NCI-H128 (cell line): ENCODE results near the gene TMEM200B.
"Not testable (repeated sequence)": the region's sequence is repeated elsewhere in the genome, so short reads cannot be mapped to it uniquely, and the experiment has no call there.

Experiments
- DNase-seq: peaks from one replicate; lab custom pipeline; 2025; ENCODE audit not compliant: unreplicated experiment; lab: John Stamatoyannopoulos, UW

TMEM200B gene

DNA sequence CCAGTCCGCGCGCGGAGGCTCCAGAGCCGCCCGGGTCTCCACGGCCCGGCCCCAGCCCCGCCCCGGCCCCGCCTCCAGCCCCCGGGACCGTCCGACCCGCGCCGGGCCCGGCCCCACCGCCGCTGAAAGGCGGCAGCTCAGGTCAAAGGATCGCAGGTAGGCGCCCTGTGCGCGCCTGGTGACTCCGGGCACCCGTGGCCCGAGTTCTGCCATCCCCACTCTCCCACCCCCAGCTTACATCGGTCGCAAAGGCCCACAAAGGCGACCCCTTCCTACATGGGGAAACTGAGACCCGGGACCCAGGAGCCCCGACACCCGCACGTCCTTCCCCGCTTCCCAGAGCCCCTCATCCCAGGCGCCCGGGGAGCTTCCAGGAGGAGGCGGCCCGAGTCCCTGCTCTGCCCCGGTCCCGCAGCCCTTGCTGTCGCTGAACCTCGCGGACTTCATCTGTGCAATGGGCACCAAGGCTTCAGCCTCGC lies at the start of gene TMEM200B:
Gene TMEM200B (minus strand): TSS at position 17 of the 479 bp plus-strand sequence. CDS start 2,075 bp downstream, outside the sequence.
- DNase-seq = no peak

DNA sequence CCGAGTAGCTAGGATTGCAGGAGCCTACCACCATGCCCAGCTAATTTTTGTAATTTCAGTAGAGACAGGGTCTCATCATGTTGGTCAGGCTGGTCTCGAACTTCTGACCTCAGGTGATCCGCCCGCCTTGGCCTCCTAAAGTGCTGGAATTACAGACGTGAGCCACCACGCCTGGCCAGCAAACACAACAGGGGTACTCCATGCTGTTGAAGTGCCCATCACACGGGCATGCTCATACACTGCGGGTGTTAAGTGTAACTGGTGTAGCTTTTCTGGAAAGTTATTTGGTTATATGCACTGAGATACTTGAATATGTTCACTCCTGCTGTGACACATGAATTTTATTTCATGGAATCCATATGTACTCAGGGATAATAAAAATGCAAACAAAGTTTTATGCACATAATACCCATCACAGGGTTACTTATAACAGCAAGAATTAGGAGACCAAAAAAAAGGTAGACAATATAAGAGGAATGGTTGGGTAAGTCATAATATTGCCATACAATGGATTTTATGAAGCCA lies 48.8 kb upstream of the TMEM200B start:
- DNase-seq = no peak

DNA sequence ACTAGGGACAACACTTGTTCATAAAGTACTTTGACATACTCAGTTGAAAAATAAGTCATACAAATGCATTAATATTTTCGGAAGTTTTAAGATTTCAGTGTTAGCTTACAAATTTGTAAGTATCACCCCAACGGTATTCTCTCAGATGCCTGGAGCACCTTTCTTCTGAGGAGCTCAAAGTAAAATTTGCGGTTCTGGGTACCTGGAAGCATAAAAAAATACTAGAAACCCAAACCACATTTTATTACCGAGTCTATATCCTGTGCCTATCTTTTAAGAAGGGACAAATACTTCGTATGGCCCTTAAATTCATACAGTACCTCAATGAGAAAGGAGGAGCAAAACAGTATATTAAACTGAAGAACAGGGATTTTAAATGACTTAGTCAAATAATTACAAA lies 47.8 kb upstream of the TMEM200B start:
- DNase-seq = no peak

DNA sequence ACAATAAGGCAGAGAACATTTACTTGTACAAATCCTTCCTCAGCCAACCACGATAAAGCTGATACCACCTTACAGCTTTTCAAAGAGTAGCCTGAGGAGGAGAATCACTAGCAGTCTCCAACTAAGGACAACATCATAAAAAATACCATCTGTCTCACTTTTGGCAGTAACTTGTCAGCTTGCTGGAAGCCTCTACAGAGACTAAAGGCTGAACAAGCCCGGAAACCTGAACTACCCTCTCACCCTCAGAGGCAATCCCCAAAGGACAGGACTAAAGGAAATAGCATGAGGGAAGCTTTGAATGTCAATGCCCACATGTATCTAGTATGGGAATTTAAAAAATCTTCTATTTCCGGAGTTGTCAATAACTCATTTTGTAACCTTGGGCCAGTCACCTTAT lies 47.4 kb upstream of the TMEM200B start:
- DNase-seq = no peak

DNA sequence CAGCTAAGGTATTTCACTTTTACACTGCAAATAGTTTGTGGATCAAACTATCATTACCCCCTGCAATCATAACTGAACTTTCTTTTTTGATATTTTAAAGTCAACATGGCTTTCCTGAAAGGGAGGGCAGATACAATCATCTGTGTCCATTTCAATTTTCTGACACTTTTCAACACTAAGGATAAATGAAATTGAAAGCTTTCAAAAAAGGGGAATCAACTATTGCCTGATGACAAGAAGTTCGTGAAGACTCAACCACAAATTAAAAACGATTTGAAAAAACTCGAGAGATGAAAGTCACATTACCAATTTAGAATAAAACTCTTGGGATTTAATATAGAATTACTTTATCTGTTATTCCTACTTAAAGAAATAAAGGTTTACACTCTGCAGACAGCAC lies 46.3 kb upstream of the TMEM200B start:
- no peak for DNase-seq

DNA sequence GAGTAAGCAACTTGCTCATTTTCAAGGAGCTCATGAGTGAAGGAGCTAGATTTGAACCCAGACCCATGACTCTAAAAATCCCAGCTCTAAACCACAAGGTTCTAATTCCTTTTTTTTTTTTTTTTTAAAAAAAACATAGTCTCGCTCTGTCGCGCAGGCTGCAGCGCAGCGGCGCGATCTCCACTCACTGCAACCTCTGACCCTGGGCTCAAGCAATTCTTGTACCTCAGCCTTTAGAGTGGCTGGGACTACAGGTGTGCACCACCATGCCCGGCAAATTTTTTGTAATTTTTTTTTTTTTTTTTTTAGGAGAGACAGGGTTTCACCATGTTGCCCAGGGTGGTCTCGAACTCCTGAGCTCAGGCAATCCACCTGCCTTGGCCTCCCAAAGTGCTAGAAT lies 44.2 kb upstream of the TMEM200B start:
- DNase-seq = no peak

DNA sequence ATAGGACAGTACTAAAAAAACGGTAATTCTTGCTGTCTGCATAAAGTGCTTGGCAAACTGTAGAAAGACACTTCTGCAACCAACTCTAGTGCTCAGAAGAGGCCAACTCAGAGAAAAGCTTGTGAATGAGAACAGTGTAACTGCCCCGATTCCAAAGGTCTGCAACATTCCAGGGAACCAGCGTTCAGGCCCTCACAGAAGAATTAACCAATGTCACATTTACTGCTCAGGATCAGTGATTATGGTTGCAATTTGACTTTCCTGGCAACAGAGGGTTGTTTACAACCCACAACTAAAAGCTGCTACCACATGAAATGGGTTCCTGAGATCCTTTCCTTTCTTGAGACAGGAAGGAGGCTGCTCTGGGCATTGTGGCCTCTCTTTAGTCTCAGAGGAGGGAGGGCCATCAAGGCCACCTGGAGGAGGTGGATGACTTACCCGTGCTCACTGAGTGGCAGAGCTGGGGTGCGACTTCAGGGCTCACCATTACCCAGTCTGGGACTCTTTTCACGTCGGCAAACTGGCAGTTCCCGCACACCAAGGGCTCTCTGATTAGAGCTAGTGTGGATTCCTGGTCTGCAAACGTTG lies 42.7 kb upstream of the TMEM200B start:
- DNase-seq = no peak

DNA sequence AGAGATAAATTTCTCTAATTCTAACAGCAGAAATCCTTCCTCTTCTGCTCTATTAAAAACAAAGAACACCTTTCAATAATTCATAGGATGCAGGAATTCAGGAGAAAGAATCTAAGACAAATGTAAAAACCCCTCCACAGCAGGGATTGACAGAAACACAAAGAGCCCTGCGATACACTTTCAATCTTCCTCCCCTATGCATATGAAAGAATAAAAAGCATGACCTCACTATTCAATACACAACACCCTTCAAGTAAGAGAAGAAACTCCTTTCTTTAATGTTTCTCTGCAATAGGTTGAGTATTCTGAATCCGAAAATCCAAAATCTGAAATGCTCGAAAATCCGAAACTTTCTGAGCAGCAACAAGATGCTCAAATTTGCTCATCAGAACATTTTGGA lies 40.9 kb upstream of the TMEM200B start:
- no peak for DNase-seq

DNA sequence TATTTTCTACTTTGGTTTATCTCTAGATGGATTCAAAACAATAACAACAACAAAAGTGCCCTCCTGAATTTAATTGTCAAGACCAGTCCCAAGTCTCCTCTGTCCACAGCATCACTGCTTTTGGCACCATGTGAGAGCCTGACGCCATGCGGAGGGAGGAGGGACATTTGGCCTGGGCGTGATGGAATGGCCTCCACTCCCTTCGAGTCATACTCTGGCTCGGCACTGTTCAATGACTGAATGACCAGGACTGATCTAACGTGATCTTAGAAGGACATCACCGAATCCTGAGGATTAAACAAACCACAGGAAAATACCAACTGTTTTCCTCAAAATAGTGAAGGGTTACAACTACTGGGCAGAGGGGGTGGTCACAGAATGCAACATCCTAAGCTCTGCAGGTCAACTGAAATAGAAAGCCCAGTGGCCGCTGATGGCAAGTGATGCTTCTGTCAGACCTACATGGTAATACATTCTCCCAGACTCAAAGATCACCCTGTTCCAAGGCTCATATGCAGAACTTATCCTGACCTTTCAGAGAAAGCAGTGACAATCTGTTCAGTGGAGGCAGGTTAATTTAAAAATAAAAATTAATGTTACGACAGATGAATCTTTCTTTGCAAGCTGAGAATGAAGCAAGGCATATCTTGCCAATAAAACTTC lies 38.9 kb upstream of the TMEM200B start:
- no peak for DNase-seq

DNA sequence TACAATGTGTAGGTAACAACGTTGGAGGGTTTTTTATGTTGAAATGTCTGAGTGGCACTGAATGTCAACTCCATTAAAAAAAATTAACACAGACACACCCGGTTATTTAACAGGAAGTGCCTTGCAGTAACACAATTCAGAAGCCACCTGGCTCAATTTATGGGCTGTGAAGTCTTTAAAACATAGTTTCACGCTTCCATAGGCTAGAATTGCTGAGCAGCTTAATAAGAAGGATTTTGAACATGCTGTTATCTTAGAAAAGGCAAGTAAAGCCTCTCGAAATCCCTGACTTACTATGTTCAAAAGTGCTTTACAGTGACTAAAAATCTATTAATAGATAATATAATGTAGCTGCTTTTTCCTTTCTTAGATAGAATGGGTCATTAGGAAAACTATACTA lies 38.3 kb upstream of the TMEM200B start:
- DNase-seq = no peak

DNA sequence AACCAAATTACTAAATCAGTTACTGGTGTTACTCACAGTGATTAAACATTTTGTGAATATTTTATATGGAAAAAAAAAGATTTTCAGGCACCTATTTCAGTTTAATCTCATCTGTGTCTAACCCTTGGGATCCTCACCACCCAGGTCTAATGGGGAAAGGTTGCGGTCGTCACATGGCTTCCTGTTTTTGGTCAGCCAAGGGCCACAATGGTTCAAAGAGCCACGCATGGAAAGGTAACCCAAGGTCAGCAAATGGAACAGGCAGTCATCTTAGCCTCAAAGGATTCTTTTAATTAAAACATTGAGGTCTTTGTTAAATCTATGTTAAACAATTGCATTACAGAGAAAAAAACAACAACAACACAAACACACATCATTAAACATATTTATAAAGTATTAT lies 36.1 kb upstream of the TMEM200B start:
- no peak for DNase-seq

DNA sequence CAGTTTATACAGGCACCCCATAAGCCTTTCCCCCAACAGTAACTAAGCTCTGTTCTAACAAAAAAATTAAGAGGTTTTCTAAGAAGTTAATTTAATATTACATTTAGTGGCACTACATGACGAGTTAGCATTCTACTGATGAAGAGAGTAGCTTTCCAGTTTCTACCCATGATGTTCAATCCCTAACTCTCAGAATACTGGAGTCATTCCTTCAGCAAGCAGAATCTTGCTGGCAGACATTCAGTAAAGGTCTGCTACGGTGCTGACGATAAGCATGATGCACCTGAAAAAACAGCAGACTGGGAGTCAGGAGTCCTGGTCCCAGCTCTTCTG lies 33.5 kb upstream of the TMEM200B start:
- no peak for DNase-seq

DNA sequence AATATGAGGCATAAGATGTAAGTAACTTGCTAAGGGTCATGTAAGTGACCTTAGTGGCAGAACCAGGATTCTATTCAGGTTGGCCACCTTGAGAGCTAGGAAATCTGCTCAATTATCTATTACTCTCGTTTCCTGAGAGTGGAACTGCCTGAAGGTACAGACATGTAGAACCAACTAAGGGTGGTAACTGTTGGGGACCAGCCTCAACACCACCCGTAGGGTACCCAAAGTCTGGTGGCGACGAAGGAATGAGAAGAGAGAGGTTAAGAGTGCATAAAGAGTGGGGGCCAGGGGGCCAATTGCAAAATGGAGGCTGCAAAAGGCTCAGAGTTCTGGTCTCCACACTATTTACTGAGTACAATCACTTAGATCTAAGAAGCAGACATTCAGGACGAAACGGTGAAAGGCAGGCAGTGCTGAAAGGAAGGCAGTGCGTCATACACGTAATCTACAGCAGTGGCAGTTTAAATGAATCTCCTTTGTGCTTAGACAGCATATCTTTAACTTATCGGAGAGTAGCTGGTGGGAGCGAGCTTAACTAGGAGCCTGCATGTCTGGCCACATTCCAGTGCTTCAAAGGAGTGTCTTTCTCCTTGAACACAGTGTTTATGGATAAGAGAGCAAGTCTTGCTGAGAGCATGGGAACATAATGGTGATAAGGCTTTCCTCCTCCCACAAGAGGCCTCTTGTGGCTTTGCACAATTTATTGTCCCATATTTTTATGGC lies 33.0 kb upstream of the TMEM200B start:
- DNase-seq = no peak

DNA sequence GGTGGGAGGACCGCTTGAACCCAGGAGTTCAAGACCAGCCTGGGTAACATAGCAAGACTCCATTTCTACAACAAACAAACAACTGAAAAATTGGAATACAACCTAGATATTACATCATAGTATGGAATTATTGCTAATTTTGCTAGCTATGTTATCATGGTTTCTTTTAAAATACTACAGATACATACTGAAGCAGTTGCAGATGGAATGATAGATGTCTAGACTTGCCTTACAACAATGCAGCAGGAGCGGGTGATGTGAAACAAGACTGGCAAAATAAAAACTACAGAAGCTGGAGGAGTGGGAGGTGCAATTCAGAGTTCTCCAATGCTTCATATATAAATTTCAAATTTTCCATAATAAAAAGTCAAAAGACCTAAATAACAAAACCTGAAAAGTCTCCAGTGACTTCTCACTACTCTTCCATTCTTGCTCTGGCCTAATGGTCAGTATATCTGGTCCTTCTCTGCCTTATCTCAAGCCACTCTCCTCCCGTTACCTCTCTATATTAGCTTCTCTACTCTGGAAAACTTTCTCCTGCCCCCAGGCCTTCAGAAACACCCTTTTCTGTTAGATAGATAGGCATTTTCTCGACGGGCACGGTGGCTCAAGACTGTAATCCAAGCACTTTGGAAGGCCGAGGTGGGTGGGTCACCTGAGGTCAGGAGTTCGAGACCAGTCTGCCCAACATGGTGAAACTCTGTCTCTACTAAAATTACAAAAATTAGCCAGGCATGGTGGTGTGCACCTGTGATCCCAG lies 28.5 kb upstream of the TMEM200B start:
- no peak for DNase-seq

DNA sequence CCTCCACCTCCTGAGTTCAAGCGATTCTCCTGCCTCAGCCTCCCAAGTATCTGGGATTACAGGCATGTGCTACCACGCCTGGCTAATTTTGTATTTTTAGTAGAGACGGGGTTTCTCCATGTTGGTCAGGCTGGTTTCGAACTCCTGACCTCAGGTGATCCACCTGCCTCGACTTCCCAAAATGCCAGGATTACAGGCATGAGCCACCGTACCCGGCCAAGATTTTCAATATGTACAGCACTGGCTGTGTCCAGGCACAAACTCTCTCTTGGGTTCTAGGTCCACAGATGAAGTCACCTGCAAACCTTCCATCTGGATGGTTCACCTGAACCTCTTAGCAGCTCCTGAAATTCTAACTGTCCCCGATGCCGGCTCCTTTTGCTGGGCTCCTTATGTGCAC lies 26.6 kb upstream of the TMEM200B start:
- not testable (repeated sequence) for DNase-seq

DNA sequence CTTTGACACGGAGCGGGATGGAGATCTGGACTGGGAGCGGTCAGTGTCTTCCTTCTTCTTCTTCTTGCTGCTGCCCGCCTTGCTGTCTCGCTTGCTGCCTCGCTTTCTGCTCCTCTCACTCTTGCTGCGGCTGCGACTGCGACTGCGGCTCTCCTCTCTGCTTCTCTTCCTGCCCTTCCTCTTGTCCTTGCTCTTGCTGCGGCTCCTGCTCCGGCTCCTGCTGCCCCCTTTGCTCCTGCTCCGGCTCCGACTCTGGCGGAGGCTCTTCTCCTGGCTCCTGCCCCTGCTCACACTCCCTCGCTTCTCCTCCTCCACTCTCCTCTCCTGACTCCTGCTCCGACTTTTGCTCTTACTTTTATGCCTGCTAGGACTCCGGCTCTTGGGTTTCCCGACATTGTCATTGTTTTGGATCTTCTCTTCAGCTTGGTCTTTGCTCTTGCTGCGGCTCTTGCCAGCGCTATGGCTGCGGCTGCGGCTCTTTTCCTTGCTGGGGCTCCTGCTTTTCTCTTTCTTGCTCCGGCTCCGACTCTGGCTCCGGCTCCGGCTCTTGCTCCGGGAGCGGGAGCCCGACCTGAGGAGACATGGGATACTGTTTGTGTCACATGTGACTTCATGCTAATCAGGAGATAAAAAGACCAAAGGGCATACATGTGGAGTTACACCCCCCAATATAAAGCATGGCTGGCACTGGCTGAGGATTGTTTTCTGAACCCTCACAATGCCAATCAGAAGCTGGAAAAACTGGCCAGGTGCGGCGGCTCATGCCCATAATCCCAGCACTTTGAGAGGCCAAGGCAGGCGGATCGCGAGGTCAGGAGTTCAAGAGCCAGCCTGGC lies 25.2 kb upstream of the TMEM200B start:
- DNase-seq = no peak

DNA sequence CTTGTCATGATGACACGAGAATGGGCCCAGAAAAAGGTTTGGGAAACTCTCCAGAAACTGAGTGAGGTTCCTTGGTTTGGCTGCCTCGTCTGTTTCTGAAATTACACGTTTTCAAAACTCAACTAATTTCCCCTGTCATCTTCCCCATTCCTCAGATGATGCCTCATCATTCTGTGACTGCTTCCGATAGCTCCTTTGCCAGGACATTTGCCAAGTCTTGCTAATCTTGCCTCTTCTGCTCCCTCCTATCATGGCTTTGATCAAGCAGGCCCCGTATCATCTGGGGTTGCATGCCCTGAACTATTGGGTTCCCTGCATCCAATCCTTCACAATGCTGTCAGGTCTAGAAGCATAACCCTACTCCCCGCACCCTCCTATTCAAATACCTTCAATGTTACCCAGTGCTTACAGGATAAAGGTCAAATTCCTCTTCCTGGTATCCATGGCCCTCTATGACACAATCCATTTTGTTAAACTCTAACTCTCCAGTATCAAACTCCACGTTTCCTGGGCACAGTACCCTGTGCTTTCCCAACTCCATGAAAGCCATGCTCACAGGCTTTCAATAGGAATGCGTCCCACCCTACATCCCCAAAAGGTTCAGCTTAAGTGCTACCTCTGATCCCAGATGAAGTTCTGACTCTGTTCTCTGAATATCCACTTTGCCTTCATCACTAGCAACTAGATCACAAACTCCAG lies 22.2 kb upstream of the TMEM200B start:
- no peak for DNase-seq

DNA sequence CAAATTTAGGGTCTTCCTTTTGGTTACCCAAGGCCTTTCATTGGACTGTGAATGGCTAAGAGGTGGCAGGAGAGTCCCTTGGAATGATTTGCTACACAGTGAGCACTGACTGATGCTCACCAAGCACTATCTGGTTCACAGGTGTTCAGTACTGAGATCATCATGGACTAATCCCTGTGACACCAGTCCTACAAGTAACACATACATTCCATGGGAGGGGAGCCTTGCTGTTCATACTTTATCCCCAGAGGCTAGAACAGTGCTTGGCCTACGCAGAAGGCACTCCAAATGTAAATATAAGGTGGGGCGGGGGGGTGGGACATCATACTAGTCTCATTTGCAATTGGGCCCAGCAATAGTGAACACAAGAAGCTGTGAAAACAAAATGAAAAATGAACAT lies 20.5 kb upstream of the TMEM200B start:
- DNase-seq = no peak

DNA sequence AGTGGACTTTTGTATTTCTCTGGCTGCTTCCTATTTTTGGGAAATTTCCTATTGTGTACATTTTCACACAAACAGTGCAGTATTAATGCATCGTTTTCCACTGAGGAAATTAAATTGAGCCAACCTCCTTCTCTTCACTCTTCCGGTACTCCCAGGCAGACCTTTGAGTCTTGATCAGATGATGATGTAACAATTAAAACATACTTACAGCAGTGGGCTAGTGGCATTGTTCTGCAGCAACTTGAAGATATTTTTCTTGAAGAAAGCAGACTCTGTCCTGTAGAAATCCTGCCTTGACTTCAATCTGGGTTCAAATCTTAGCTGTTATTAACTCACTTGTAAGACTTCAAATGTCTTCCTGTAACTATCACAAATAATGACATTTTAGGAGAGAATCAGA lies 19.0 kb upstream of the TMEM200B start:
- DNase-seq = no peak

DNA sequence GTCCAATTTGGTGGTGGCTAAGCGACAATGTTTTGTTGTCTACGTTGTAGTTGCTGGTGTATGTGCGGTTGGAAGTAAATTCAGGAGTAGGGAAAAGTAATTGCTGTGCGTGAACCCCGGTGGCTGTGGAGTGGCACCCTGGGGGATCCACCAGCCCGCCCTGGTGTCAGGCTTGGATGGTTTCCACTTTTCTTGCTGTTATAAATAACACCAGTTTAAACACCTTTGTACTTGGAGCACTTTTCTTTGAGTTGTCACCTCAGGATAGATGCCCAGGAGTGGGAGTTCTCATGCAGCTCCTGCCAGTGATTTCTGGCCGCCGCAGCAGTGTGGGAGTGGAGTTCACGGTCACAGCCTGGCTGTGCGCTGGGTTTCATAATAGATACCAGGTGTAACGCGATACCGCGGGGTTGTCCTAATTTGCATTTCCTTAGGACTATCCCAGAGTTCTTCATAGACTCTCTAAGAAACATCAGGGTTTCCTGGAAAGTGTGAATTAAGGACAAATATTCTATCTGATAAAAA lies 12.8 kb upstream of the TMEM200B start:
- no peak for DNase-seq
